Measurements from ENCODE around the gene MAPT. TPM values are rescaled to one million over a fixed set of nuclear protein-coding genes. Genes with fewer than 3 reads are reported as not detected.
A peak's percentile ranks its signal among the peaks of the same experiment; 100 is the strongest.

The MAPT gene
- total RNA-seq, 2 donors from 2014 or later: 0.14 to 0.17 TPM

DNA sequence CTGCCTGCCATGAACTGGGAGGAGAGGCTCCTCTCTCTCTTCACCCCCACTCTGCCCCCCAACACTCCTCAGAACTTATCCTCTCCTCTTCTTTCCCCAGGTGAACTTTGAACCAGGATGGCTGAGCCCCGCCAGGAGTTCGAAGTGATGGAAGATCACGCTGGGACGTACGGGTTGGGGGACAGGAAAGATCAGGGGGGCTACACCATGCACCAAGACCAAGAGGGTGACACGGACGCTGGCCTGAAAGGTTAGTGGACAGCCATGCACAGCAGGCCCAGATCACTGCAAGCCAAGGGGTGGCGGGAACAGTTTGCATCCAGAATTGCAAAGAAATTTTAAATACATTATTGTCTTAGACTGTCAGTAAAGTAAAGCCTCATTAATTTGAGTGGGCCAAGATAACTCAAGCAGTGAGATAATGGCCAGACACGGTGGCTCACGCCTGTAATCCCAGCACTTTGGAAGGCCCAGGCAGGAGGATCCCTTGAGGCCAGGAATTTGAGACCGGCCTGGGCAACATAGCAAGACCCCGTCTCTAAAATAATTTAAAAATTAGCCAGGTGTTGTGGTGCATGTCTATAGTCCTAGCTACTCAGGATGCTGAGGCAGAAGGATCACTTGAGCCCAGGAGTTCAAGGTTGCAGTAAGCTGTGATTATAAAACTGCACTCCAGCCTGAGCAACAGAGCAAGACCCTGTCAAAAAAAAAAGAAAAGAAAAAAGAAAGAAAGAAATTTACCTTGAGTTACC lies 68.0 kb downstream of the MAPT start:
- Mint-ChIP-seq H3K27ac (no peak overlapping the region), H3K4me3 (no peak overlapping the region), H3K4me1 (ENCODE audit: low read depth in 2 of 2) (no peaks in the 10 kb centered on the region), H3K9me3 (no peaks in the 10 kb centered on the region), H3K27me3 (peaks cover 3 to 11% of the 10 kb centered on the region in 2 donors), H3K36me3 (no peaks in the 10 kb centered on the region)
- DNase-seq (ENCODE audit: low spot score) (no peak), ATAC-seq (no peak)

- peaks cover 4 to 6% of the 10 kb centered on the region in 2 donors for H3K4me1 Mint-ChIP-seq (ENCODE audit: low read depth in 2 of 2)
- peak; percentile 34 for DNase-seq (ENCODE audit: low spot score)
- no peak for ATAC-seq
- H3K36me3 Mint-ChIP-seq: no peaks in the 10 kb centered on the region
- no peaks in the 10 kb centered on the region for H3K9me3 Mint-ChIP-seq
- H3K4me3 Mint-ChIP-seq: no peak overlapping the region
- no peak overlapping the region for H3K27ac Mint-ChIP-seq
- peaks cover 4 to 19% of the 10 kb centered on the region in 2 donors for H3K27me3 Mint-ChIP-seq
These were observed 68.9 kb downstream of the MAPT start for GRCh38 chr17:45963283-45963682.

- ATAC-seq: no peak
- H3K36me3 Mint-ChIP-seq: no peaks in the 10 kb centered on the region
- no peak overlapping the region for H3K4me3 Mint-ChIP-seq
- peaks cover 4 to 6% of the 10 kb centered on the region in 2 donors for H3K4me1 Mint-ChIP-seq (ENCODE audit: low read depth in 2 of 2)
- DNase-seq (ENCODE audit: low spot score): no peak
- H3K27me3 Mint-ChIP-seq: peaks cover 4 to 19% of the 10 kb centered on the region in 2 donors
- H3K27ac Mint-ChIP-seq: no peak overlapping the region
- H3K9me3 Mint-ChIP-seq: no peaks in the 10 kb centered on the region
These were observed 69.5 kb downstream of the MAPT start for GRCh38 chr17:45963889-45964288.

GRCh38 chr17:45964634-45965033 lies 70.3 kb downstream of the MAPT start:
- H3K27me3 Mint-ChIP-seq: peaks cover 6 to 24% of the 10 kb centered on the region in 2 donors
- H3K4me3 Mint-ChIP-seq: no peak overlapping the region
- ATAC-seq: no peak

DNA sequence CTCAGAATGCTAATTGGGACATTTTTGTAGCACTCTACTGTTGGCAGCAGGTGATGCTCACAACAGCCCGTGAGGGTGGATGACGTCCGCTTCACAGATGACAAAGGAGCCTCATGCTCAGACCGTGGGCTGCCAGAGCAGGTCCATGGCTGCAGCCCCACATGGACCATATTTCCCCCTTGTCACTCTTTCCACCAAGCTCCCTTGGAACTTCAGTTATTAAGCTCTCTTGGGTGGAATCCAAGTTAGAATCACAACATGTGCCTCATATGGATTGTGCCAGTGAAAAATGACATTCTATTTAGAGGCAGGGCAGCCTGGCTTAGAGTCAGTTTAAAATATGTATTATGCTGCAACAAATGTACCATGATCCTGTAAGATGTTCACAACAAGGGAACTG lies 71.5 kb downstream of the MAPT start:
- Mint-ChIP-seq H3K27ac (no peak overlapping the region), H3K4me1 (ENCODE audit: low read depth in 2 of 2) (peaks cover 4 to 6% of the 10 kb centered on the region in 2 donors), H3K27me3 (peaks cover 9 to 33% of the 10 kb centered on the region in 2 donors), H3K9me3 (peaks cover 4% of the 10 kb centered on the region), H3K36me3 (no peaks in the 10 kb centered on the region), H3K4me3 (no peak overlapping the region)
- no peak for DNase-seq (ENCODE audit: low spot score)
- ATAC-seq: no peak

More at GRCh38 chr17:45964634-45965033, 70.3 kb downstream of the MAPT start:
- Mint-ChIP-seq H3K9me3 (peaks cover 1% of the 10 kb centered on the region), H3K36me3 (no peaks in the 10 kb centered on the region), H3K4me1 (ENCODE audit: low read depth in 2 of 2) (peaks cover 4 to 6% of the 10 kb centered on the region in 2 donors), H3K27ac (no peak overlapping the region)
- peak; percentile 26 for DNase-seq (ENCODE audit: low spot score)

DNA sequence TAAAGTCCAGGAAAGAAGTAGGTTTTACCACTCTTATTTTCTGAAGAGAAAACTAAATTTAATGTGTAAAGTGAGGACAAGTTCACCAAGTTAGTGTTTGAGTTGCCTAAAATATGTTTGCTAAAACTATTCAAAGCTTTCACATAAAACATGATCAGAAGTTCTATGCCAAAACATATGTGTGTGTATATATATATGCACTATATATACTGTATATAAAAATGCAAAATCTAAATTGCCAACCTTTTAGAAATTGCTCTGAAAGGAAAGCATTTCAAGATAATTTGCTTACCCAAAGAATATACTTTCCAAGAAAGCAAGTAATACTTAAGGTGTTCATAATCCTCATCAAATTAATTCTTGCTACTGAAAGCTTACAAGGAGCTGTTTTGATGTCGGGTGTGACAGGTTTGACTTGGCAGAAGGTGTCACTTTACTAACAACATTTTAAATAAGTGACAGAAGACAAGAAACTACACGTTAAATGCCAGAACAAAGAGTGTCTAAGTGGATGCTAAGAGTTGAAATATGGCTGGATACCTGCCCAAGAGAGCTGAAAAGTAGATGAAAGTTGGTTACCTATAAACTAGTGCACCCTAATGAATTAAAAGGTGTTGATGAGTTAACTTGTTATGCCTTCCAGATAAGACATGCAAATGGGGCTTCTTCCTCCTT lies 72.4 kb downstream of the MAPT start:
- Mint-ChIP-seq H3K27ac (no peak overlapping the region), H3K4me1 (ENCODE audit: low read depth in 2 of 2) (peaks cover 4 to 6% of the 10 kb centered on the region in 2 donors), H3K4me3 (no peak overlapping the region), H3K27me3 (peaks cover 9 to 33% of the 10 kb centered on the region in 2 donors), H3K36me3 (no peaks in the 10 kb centered on the region), H3K9me3 (peaks cover 4% of the 10 kb centered on the region)
- ATAC-seq: no peak
- no peak for DNase-seq (ENCODE audit: low spot score)

GRCh38 chr17:45967378-45967777 lies 73.0 kb downstream of the MAPT start:
- no peaks in the 10 kb centered on the region for H3K36me3 Mint-ChIP-seq

GRCh38 chr17:45968732-45969131 lies 74.4 kb downstream of the MAPT start:
- Mint-ChIP-seq H3K9me3 (peaks cover 4% of the 10 kb centered on the region), H3K27me3 (peaks cover 13 to 38% of the 10 kb centered on the region in 2 donors), H3K36me3 (no peaks in the 10 kb centered on the region), H3K27ac (no peak overlapping the region), H3K4me1 (ENCODE audit: low read depth in 2 of 2) (peaks cover 4 to 6% of the 10 kb centered on the region in 2 donors), H3K4me3 (no peak overlapping the region)
- ATAC-seq (no peak), DNase-seq (ENCODE audit: low spot score) (no peak)

More at GRCh38 chr17:45967378-45967777, 73.0 kb downstream of the MAPT start:
- H3K4me3 Mint-ChIP-seq: no peak overlapping the region
- H3K4me1 Mint-ChIP-seq (ENCODE audit: low read depth in 2 of 2): peaks cover 4 to 6% of the 10 kb centered on the region in 2 donors
- peaks cover 11 to 35% of the 10 kb centered on the region in 2 donors for H3K27me3 Mint-ChIP-seq
- H3K9me3 Mint-ChIP-seq: peaks cover 4% of the 10 kb centered on the region
- DNase-seq (ENCODE audit: low spot score) (no peak), ATAC-seq (no peak)
- no peak overlapping the region for H3K27ac Mint-ChIP-seq

DNA sequence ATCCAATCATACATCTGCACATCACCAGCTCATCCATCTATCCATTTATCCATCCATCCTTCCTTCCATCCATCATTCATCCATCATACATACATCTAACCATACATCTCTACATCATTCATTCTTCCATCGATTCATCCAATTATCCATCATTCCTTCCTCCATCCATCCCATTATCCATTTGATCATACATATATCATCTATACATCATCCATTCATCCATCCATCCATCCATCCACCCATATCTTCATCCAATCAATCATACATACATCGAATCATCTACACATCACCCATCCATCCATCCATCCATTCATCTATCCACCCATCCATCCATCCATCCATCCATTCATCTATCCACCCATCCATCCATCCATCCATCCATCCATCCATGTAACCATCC lies 75.4 kb downstream of the MAPT start:
- no peak overlapping the region for H3K4me3 Mint-ChIP-seq
- peaks cover 4% of the 10 kb centered on the region for H3K9me3 Mint-ChIP-seq
- no peak for ATAC-seq

DNA sequence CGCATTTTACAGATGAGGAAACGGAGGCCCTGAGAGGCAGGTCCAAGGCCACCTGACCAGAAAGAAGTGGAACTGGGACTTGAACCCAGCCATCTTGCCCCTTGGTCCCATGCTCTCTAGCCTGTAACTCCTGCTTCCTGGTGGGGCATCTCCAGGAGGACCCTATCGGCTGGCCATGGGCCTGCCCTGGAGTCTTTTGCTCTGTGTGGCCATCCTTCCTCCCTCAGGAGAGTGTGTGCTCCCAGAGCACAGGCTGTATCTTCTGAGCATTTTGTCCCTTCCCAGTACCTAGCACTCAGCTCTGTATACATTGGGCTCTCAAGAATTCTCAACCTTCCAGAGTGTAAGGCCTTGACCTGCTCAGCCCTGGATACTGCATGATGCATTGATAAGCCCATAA lies 76.3 kb downstream of the MAPT start:
- Mint-ChIP-seq H3K36me3 (no peaks in the 10 kb centered on the region), H3K27me3 (peaks cover 13 to 37% of the 10 kb centered on the region in 2 donors), H3K27ac (no peak overlapping the region), H3K4me1 (ENCODE audit: low read depth in 2 of 2) (peaks cover 4 to 6% of the 10 kb centered on the region in 2 donors), H3K9me3 (peaks cover 4% of the 10 kb centered on the region), H3K4me3 (no peak overlapping the region)
- ATAC-seq: no peak
- no peak for DNase-seq (ENCODE audit: low spot score)

More for the DNA sequence above, 75.4 kb downstream of the MAPT start:
- H3K27ac Mint-ChIP-seq: no peak overlapping the region
- no peak for DNase-seq (ENCODE audit: low spot score)
- peaks cover 4 to 6% of the 10 kb centered on the region in 2 donors for H3K4me1 Mint-ChIP-seq (ENCODE audit: low read depth in 2 of 2)
- H3K36me3 Mint-ChIP-seq: no peaks in the 10 kb centered on the region
- H3K27me3 Mint-ChIP-seq: peaks cover 13 to 38% of the 10 kb centered on the region in 2 donors

DNA sequence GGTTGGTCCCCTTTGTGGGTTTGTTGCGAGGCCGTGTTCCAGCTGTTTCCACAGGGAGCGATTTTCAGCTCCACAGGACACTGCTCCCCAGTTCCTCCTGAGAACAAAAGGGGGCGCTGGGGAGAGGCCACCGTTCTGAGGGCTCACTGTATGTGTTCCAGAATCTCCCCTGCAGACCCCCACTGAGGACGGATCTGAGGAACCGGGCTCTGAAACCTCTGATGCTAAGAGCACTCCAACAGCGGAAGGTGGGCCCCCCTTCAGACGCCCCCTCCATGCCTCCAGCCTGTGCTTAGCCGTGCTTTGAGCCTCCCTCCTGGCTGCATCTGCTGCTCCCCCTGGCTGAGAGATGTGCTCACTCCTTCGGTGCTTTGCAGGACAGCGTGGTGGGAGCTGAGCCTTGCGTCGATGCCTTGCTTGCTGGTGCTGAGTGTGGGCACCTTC lies 77.4 kb downstream of the MAPT start:
- H3K36me3 Mint-ChIP-seq: no peaks in the 10 kb centered on the region
- H3K4me3 Mint-ChIP-seq: no peak overlapping the region
- DNase-seq (ENCODE audit: low spot score) (peak; percentile 53), ATAC-seq (no peak)
- peaks cover 4% of the 10 kb centered on the region for H3K9me3 Mint-ChIP-seq
- H3K27ac Mint-ChIP-seq: no peak overlapping the region
- H3K27me3 Mint-ChIP-seq: peaks cover 13 to 32% of the 10 kb centered on the region in 2 donors
- peaks cover 4 to 6% of the 10 kb centered on the region in 2 donors for H3K4me1 Mint-ChIP-seq (ENCODE audit: low read depth in 2 of 2)

DNA sequence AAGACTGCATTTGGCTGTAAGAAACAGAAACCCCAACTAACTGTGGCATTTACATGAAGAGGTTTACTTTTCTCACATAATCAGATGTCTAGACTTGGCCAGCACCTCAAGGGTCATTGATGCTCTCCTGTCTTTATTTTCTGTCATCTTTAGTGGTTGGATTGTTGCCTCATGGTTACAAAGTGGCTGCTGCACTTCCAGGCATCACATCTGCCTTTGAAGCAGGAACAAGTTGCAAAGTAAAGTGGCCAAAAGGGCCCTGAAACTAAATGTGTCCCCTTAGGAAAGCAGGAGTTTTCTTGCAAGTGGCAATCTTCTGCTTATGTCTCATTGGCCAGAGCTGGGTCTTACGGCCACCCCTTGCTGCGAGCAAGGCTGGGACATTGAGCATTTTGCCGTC lies 78.2 kb downstream of the MAPT start:
- Mint-ChIP-seq H3K9me3 (peaks cover 4% of the 10 kb centered on the region), H3K27me3 (peaks cover 13 to 26% of the 10 kb centered on the region in 2 donors), H3K36me3 (no peaks in the 10 kb centered on the region), H3K4me1 (ENCODE audit: low read depth in 2 of 2) (peaks cover 4 to 6% of the 10 kb centered on the region in 2 donors), H3K27ac (no peak overlapping the region), H3K4me3 (no peak overlapping the region)
- DNase-seq (ENCODE audit: low spot score) (no peak), ATAC-seq (no peak)

DNA sequence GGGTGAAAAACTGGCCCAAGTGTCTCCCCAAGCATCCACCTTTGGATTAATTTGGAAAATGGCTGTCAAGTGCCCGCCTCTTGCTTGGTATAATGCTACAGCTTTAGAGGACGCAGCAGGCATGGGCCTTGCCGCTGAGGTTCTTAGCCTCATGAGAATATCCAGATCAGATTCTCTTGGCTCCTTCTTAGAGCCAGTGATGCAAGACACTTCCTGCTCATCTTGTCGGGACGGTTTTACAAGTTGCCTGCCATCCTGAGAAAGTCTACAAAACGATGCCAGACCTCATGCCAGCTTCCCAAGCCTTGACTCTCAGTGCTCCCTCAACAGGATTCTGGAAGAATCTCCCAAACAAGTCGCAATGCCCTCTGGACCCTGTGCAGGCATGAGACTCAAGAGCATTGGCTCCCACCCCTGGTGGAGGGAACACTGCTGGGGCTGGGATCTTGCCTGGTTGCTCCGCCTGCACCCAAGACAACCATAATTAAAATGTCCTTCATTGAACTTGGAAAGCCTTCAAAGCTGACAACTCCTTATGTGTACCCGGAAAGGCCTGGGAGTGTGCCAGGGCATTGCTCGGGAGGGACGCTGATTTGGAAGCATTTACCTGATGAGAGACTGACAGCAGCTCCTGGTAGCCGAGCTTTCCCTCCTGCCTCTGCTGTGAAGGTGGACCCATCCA lies 78.9 kb downstream of the MAPT start:
- Mint-ChIP-seq H3K4me1 (ENCODE audit: low read depth in 2 of 2) (no peaks in the 10 kb centered on the region), H3K36me3 (no peaks in the 10 kb centered on the region), H3K4me3 (no peak overlapping the region), H3K27ac (no peak overlapping the region), H3K27me3 (peaks cover 9 to 20% of the 10 kb centered on the region in 2 donors), H3K9me3 (peaks cover 4% of the 10 kb centered on the region)
- ATAC-seq: no peak
- DNase-seq (ENCODE audit: low spot score): no peak
